ENCODE data around the gene PLEKHA1.

The PLEKHA1 gene

DNA sequence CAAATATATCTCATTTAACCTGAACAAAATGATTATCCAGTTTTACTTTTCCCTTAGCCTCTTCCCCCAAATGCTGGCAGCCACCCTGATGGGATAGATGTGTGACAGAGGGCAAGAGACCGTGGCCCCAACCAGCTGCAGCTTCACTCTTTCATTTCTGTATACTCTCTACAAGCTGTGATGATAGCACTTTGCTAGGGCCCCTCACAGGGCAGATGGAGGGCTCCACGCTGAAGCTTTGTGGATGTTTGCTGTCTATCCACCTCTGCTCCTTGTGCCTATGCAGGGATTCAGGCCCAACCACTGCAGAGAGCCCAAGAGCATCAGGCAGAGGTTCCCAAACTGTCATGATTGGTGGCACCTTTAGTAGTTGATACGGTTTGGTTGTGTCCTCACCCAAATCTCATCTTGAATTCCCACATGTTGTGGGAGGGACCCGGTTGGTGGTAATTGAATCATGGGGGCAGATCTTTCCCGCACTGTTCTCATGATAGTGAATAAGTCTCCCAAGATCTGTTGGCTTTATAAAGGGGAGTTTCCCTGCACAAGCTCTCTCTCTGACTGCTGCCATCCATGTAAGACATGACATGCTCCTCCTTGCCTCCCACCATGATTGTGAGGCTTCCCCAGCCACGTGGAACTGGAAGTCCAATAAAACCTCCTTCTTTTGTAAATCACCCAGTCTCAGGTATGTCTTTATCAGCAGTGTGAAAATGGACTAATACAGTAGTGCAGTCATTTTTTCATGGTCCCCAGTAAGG is 107.0 kb downstream of the PLEKHA1 start:
- DNase-seq: no peak

Measured in midbrain (tissue), 1 donor.